Neural cell (in vitro differentiated cells): ENCODE results near the gene ANTXR1. TPM values are rescaled to one million over a fixed set of nuclear protein-coding genes. Genes with fewer than 3 reads are reported as not detected.

Experiments used
- H2AFZ ChIP-seq: fragments of 200-600, 300-800 bp; sonication (generic), shearing (Covaris generic); 2 replicates; pipeline ENCODE4 v1.6.0; 2014; ENCODE audit warnings: low read depth, mild to moderate bottlenecking, antibody characterized with exemption, low read length, moderate library complexity
- H3F3A ChIP-seq: fragments of 200-600 bp; shearing (Covaris generic); 2 replicates; pipeline ENCODE4 v1.6.1; 2016; ENCODE audit warnings: mild to moderate bottlenecking, moderate library complexity, mixed read lengths, antibody characterized with exemption, low read length; ENCODE audit not compliant: insufficient read depth, poor library complexity, severe bottlenecking
- H3K27ac ChIP-seq: fragments of 200-600, 300-800 bp; sonication (generic), shearing (Covaris generic); 2 replicates; pipeline ENCODE4 v1.5.1; 2014; ENCODE audit warnings: mild to moderate bottlenecking, low read length, moderate library complexity
- H3K27me3 ChIP-seq: fragments of 300-800, 200-600 bp; sonication (generic), shearing (Covaris generic); 2 replicates; pipeline ENCODE4 v1.6.0; 2014; ENCODE audit warnings: mild to moderate bottlenecking, low read depth, low read length, moderate library complexity; ENCODE audit not compliant: insufficient read depth
- H3K36me3 ChIP-seq: fragments of 300-800, 200-600 bp; sonication (generic), shearing (Covaris generic); 2 replicates; pipeline ENCODE4 v1.5.1; 2014; ENCODE audit warnings: mild to moderate bottlenecking, antibody characterized with exemption, low read length, moderate library complexity; ENCODE audit not compliant: insufficient read depth
- H3K4me2 ChIP-seq: fragments of 300-800, 200-600 bp; sonication (generic), shearing (Covaris generic); 2 replicates; pipeline ENCODE4 v1.6.0; 2014; ENCODE audit warnings: mild to moderate bottlenecking, low read length
- H3K4me3 ChIP-seq: fragments of 300-800, 200-600 bp; sonication (generic), shearing (Covaris generic); 2 replicates; pipeline ENCODE4 v1.5.1; 2014; ENCODE audit warnings: mild to moderate bottlenecking, low read length, moderate library complexity
- H3K79me2 ChIP-seq: fragments of 200-600 bp; shearing (Covaris generic); replicated peaks from 2 replicates; pipeline ENCODE4 v1.6.0; 2014; ENCODE audit warnings: mild to moderate bottlenecking, low read length, moderate library complexity; ENCODE audit not compliant: insufficient read depth
- H3K9ac ChIP-seq: fragments of 300-800, 200-600 bp; sonication (generic), shearing (Covaris generic); 2 replicates; pipeline ENCODE4 v1.6.1; 2016; ENCODE audit warnings: mild to moderate bottlenecking, low read length, mixed read lengths
- H3K9me2 ChIP-seq: fragments of 200-600 bp; shearing (Covaris generic); 2 replicates; pipeline ENCODE4 v1.6.1; 2016; ENCODE audit warnings: mild to moderate bottlenecking, low read length, mixed read lengths; ENCODE audit not compliant: insufficient read depth
- H3K9me3 ChIP-seq: fragments of 200-600, 300-800 bp; sonication (generic), shearing (Covaris generic); 2 replicates; pipeline ENCODE4 v1.6.1; 2016; ENCODE audit warnings: mild to moderate bottlenecking, mixed run types, low read length, moderate library complexity, mixed read lengths
- H4K20me1 ChIP-seq: fragments of 200-600 bp; shearing (Covaris generic); 2 replicates; pipeline ENCODE4 v1.6.1; 2016; ENCODE audit warnings: mild to moderate bottlenecking, mixed run types; ENCODE audit not compliant: insufficient read depth
- EP300 ChIP-seq: fragments of 450-650 bp; conservative IDR thresholded peaks from 2 replicates; pipeline ENCODE4 v1.6.1; 2014; ENCODE audit warnings: antibody characterized with exemption, mild to moderate bottlenecking, moderate library complexity; ENCODE audit not compliant: poor library complexity, severe bottlenecking
- EZH2 ChIP-seq: fragments of 200-600, 300-800 bp; shearing (Covaris generic), sonication (generic); IDR thresholded peaks from 2 replicates; pipeline ENCODE4 v1.6.1; 2014; ENCODE audit warnings: antibody characterized with exemption, low read length, borderline replicate concordance, mild to moderate bottlenecking; ENCODE audit not compliant: insufficient read depth, poor library complexity, severe bottlenecking
- MXI1 ChIP-seq: fragments of 450-650 bp; conservative IDR thresholded peaks from 2 replicates; pipeline ENCODE4 v1.6.1; 2014; ENCODE audit warnings: antibody characterized with exemption, mild to moderate bottlenecking; ENCODE audit not compliant: poor library complexity, severe bottlenecking
- POLR2AphosphoS5 ChIP-seq: IDR thresholded peaks from 2 replicates; pipeline ENCODE4 v1.6.1; 2012
- RAD21 ChIP-seq: fragments of 450-650 bp; conservative IDR thresholded peaks from 2 replicates; pipeline ENCODE4 v1.6.1; 2014; ENCODE audit warnings: antibody characterized with exemption, mild to moderate bottlenecking, moderate library complexity
- REST ChIP-seq: IDR thresholded peaks from 2 replicates; pipeline ENCODE4 v1.6.1; 2012; ENCODE audit warnings: borderline replicate concordance
- SMC3 ChIP-seq: fragments of 450-650 bp; conservative IDR thresholded peaks from 2 replicates; pipeline ENCODE4 v1.6.1; 2014; ENCODE audit warnings: antibody characterized with exemption, mild to moderate bottlenecking, moderate library complexity; ENCODE audit not compliant: poor library complexity
- TAF1 ChIP-seq: IDR thresholded peaks from 2 replicates; pipeline ENCODE4 v1.6.1; 2012; ENCODE audit warnings: low read depth
- polyA plus RNA-seq: library from polyadenylated mRNA; depleted of rRNA; stranded (reverse); fragments of >200 nt; gene quantifications from 2 replicates; pipeline ENCODE4 v1.2.3, GENCODE V29; 2014
- TF ChIP-seq, protein P1 (sequence below): fragments of 450-650 bp; IDR thresholded peaks from 2 replicates; pipeline ENCODE4 v1.5.1; 2014; ENCODE audit warnings: antibody characterized with exemption, mild to moderate bottlenecking, moderate library complexity; ENCODE audit not compliant: poor library complexity, severe bottlenecking

The ANTXR1 gene
- polyA plus RNA-seq, 1 donor from 2014 or later: 4.9 TPM

GRCh38 chr2:69291721-69292120, 278.7 kb downstream of the ANTXR1 start:
- H3K4me2 ChIP-seq: no peak overlapping the region
- no peaks in the 10 kb centered on the region for H3K9me2 ChIP-seq
- H4K20me1 ChIP-seq: no peaks in the 10 kb centered on the region
- no peaks in the 10 kb centered on the region for H3K27me3 ChIP-seq
- no peak overlapping the region for H3K9ac ChIP-seq
- H3K4me3 ChIP-seq: no peak overlapping the region
- TF ChIP-seq RAD21 (no peak), MXI1 (no peak)
- no peaks in the 10 kb centered on the region for H3K9me3 ChIP-seq
- H3K79me2 ChIP-seq: no peaks in the 10 kb centered on the region
- no peak overlapping the region for H3K27ac ChIP-seq
- no peaks in the 10 kb centered on the region for H3K36me3 ChIP-seq
- no peaks in the 10 kb centered on the region for H3F3A ChIP-seq
- no peak overlapping the region for H2AFZ ChIP-seq

DNA sequence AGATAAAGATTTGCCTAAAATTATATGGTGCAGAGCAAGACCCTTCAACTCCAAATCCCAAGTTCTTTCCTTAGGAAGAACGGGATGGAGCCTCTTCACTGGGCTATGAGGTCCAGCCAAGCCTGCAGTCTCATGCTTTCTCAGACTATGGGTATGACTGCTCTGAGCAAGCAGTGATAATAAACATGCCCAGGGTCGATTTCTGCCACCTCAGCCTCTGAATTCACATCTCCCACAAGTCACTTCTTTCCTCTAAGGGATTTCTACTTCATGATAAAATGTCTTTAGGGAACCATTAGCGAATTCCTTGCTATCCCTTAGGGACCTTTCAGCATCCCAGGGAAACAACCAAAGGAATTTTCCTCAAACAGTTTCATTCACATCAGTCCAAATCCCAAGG, 279.3 kb downstream of the ANTXR1 start:
- no peaks in the 10 kb centered on the region for H4K20me1 ChIP-seq
- TF ChIP-seq EP300: no peak
- TF ChIP-seq POLR2AphosphoS5: no peak
- TF ChIP-seq EZH2: no peak
- no peak for TF ChIP-seq RAD21
- TF ChIP-seq REST: no peak
- TF ChIP-seq, protein P1, sequence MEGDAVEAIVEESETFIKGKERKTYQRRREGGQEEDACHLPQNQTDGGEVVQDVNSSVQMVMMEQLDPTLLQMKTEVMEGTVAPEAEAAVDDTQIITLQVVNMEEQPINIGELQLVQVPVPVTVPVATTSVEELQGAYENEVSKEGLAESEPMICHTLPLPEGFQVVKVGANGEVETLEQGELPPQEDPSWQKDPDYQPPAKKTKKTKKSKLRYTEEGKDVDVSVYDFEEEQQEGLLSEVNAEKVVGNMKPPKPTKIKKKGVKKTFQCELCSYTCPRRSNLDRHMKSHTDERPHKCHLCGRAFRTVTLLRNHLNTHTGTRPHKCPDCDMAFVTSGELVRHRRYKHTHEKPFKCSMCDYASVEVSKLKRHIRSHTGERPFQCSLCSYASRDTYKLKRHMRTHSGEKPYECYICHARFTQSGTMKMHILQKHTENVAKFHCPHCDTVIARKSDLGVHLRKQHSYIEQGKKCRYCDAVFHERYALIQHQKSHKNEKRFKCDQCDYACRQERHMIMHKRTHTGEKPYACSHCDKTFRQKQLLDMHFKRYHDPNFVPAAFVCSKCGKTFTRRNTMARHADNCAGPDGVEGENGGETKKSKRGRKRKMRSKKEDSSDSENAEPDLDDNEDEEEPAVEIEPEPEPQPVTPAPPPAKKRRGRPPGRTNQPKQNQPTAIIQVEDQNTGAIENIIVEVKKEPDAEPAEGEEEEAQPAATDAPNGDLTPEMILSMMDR: no peak
- no peak for TF ChIP-seq SMC3
- TF ChIP-seq TAF1: no peak
- TF ChIP-seq MXI1: no peak
- no peaks in the 10 kb centered on the region for H3K9me2 ChIP-seq
- no peaks in the 10 kb centered on the region for H3K27me3 ChIP-seq
- H3K9me3 ChIP-seq: no peaks in the 10 kb centered on the region
- H3K4me3 ChIP-seq: no peak overlapping the region
- H3F3A ChIP-seq: no peaks in the 10 kb centered on the region
- no peaks in the 10 kb centered on the region for H3K79me2 ChIP-seq
- H3K27ac ChIP-seq: no peak overlapping the region
- no peaks in the 10 kb centered on the region for H3K36me3 ChIP-seq
- H3K9ac ChIP-seq: no peak overlapping the region
- no peak overlapping the region for H3K4me2 ChIP-seq
- H2AFZ ChIP-seq: no peak overlapping the region

DNA sequence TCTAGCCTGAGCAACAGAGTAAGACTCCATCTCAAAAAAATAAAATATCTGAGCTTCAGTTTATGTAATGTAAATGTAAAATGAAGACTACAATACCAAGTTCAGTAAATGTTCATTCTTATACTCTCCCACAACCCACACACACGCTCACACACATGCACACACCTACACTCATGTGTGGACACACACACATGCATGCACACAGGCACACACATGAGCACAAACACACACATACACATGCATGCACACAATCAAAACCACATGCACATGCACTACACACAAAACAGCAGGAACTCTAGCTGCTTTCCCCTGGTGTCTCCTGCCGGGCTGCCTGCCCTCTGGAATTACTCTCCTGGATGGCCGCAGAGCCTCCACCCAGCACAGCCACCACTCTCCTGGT, 283.4 kb downstream of the ANTXR1 start:
- no peaks in the 10 kb centered on the region for H3K9me2 ChIP-seq
- H3K9ac ChIP-seq: no peak overlapping the region
- H3K4me3 ChIP-seq: no peak overlapping the region
- no peak for TF ChIP-seq EZH2
- TF ChIP-seq REST: no peak
- TF ChIP-seq MXI1: no peak
- no peak for TF ChIP-seq EP300
- no peak for TF ChIP-seq POLR2AphosphoS5
- no peak for TF ChIP-seq SMC3
- TF ChIP-seq RAD21: no peak
- H3K27me3 ChIP-seq: no peaks in the 10 kb centered on the region
- no peaks in the 10 kb centered on the region for H3F3A ChIP-seq
- no peak overlapping the region for H2AFZ ChIP-seq
- no peaks in the 10 kb centered on the region for H3K36me3 ChIP-seq
- H3K4me2 ChIP-seq: no peak overlapping the region
- no peak overlapping the region for H3K27ac ChIP-seq
- H3K9me3 ChIP-seq: no peaks in the 10 kb centered on the region
- no peaks in the 10 kb centered on the region for H3K79me2 ChIP-seq
- no peaks in the 10 kb centered on the region for H4K20me1 ChIP-seq
